Measurements from ENCODE around the gene CPEB1. TPM values are rescaled to one million over a fixed set of nuclear protein-coding genes. Genes with fewer than 3 reads are reported as not detected.

CPEB1 gene
- total RNA-seq, 1 donor from 2014 or later: 2.5 TPM

- no peak for DNase-seq (ENCODE audit: low spot score)
Observed at GRCh38 chr15:82595766-82596165, 51.4 kb downstream of the CPEB1 start.

- no peak for DNase-seq (ENCODE audit: low spot score)
Observed at GRCh38 chr15:82595203-82595602, 52.0 kb downstream of the CPEB1 start.

- DNase-seq (ENCODE audit: low spot score): no peak
Observed at GRCh38 chr15:82587805-82588204, 59.4 kb downstream of the CPEB1 start.

GRCh38 chr15:82585072-82585471 lies 62.1 kb downstream of the CPEB1 start:
- DNase-seq (ENCODE audit: low spot score): no peak

GRCh38 chr15:82580713-82581112 lies 66.5 kb downstream of the CPEB1 start:
- no peak for DNase-seq (ENCODE audit: low spot score)

- DNase-seq (ENCODE audit: low spot score): no peak
Observed at GRCh38 chr15:82575335-82575734, 71.8 kb downstream of the CPEB1 start.

GRCh38 chr15:82572986-82573385 lies 74.2 kb downstream of the CPEB1 start:
- DNase-seq (ENCODE audit: low spot score): no peak

- DNase-seq (ENCODE audit: low spot score): no peak
Observed at GRCh38 chr15:82572311-82572710, 74.9 kb downstream of the CPEB1 start.

GRCh38 chr15:82571722-82572222 lies 75.4 kb downstream of the CPEB1 start:
- DNase-seq (ENCODE audit: low spot score): no peak

GRCh38 chr15:82570721-82571508 lies 76.2 kb downstream of the CPEB1 start:
- DNase-seq (ENCODE audit: low spot score): no peak

- DNase-seq (ENCODE audit: low spot score): no peak
Observed at GRCh38 chr15:82569834-82570233, 77.3 kb downstream of the CPEB1 start.

GRCh38 chr15:82568986-82569385 lies 78.2 kb downstream of the CPEB1 start:
- DNase-seq (ENCODE audit: low spot score): no peak

- DNase-seq (ENCODE audit: low spot score): no peak
Observed at GRCh38 chr15:82567661-82568060, 79.5 kb downstream of the CPEB1 start.

GRCh38 chr15:82566690-82567089 lies 80.5 kb downstream of the CPEB1 start:
- DNase-seq (ENCODE audit: low spot score): no peak

- DNase-seq (ENCODE audit: low spot score): no peak
Observed at GRCh38 chr15:82558502-82558901, 88.7 kb downstream of the CPEB1 start.

- no peak for DNase-seq (ENCODE audit: low spot score)
Observed at GRCh38 chr15:82556315-82557035, 90.7 kb downstream of the CPEB1 start.

- no peak for DNase-seq (ENCODE audit: low spot score)
Observed at GRCh38 chr15:82554849-82555248, 92.3 kb downstream of the CPEB1 start.

GRCh38 chr15:82554351-82554750 lies 92.8 kb downstream of the CPEB1 start:
- DNase-seq (ENCODE audit: low spot score): no peak

- DNase-seq (ENCODE audit: low spot score): peak; percentile 2
Observed at GRCh38 chr15:82553846-82554245, 93.3 kb downstream of the CPEB1 start.

- no peak for DNase-seq (ENCODE audit: low spot score)
Observed at GRCh38 chr15:82552861-82553260, 94.3 kb downstream of the CPEB1 start.

- no peak for DNase-seq (ENCODE audit: low spot score)
Observed at GRCh38 chr15:82551646-82552247, 95.4 kb downstream of the CPEB1 start.

- DNase-seq (ENCODE audit: low spot score): no peak
Observed at GRCh38 chr15:82549199-82549665, 97.9 kb downstream of the CPEB1 start.

Data from mesenteric fat pad (tissue), 1 donor.